Nephron (organoid): ENCODE results near the gene ANKRD44.

Experiments used
- H3K27ac Mint-ChIP-seq, 3 experiments: 2 replicates each; pipeline ENCODE4 v1.8.0; 2020; ENCODE audit warnings: mixed read lengths in 3 of 3, mild to moderate bottlenecking in 2 of 3, moderate library complexity in 1 of 3
- H3K27me3 Mint-ChIP-seq: 2 replicates; pipeline ENCODE4 v1.8.0; 2021; ENCODE audit warnings: low read depth, mild to moderate bottlenecking, moderate library complexity, mixed read lengths
- H3K36me3 Mint-ChIP-seq: 2 replicates; pipeline ENCODE4 v1.8.0; 2020; ENCODE audit warnings: low read depth, mixed read lengths
- H3K4me1 Mint-ChIP-seq: 2 replicates; pipeline ENCODE4 v1.8.0; 2020; ENCODE audit warnings: mixed read lengths
- H3K4me3 Mint-ChIP-seq, 3 experiments: 2 replicates each; pipeline ENCODE4 v1.8.0; 2020; ENCODE audit warnings: mild to moderate bottlenecking in 3 of 3, mixed read lengths in 3 of 3, moderate library complexity in 2 of 3
- H3K9me3 Mint-ChIP-seq: 2 replicates; pipeline ENCODE4 v1.8.0; 2020; ENCODE audit warnings: mixed read lengths
- TF ChIP-seq, protein P1 (sequence below), 3 experiments: fragments of 200-600 bp; sonication (generic); IDR thresholded peaks; one replicate each; pipeline ENCODE4 v1.5.0; 2021; ENCODE audit warnings: antibody characterized with exemption in 3 of 3; ENCODE audit not compliant: unreplicated experiment in 3 of 3

Gene ANKRD44

DNA sequence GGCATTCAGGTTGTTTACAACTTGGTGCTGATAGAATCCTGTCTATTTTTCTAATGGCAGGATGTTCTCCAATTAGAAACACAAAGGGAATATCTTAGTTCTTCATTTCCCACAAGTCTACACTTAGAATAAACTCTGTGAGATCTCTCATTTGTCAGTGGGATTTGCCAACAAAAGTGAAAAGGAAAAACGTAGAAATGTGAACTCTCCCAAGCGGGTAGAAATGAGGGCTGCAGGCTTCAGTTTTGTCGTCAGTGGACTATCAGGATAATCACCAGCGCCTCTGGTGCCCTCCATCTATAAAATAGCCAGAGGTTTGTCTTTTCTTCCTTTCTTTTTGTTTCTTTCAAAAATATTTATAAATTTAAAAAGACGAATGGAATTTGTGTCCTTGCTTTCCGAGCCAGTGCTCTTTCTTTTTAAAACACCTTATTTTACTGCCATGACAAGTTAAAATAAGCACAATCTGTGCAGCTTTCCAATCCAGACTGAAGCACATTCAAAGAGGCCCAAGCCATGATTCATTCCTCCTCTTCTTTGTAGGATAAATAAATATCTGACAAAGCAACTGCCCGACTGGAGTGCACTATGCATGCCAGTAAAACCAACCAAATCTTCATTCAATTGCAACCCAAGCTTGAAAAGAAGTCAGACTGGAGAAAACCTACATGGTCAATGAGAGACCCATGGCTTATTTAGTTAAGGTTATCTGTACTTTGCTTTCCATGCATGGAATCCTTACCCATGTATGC lies 185.8 kb downstream of the ANKRD44 start:
- TF ChIP-seq, protein P1, sequence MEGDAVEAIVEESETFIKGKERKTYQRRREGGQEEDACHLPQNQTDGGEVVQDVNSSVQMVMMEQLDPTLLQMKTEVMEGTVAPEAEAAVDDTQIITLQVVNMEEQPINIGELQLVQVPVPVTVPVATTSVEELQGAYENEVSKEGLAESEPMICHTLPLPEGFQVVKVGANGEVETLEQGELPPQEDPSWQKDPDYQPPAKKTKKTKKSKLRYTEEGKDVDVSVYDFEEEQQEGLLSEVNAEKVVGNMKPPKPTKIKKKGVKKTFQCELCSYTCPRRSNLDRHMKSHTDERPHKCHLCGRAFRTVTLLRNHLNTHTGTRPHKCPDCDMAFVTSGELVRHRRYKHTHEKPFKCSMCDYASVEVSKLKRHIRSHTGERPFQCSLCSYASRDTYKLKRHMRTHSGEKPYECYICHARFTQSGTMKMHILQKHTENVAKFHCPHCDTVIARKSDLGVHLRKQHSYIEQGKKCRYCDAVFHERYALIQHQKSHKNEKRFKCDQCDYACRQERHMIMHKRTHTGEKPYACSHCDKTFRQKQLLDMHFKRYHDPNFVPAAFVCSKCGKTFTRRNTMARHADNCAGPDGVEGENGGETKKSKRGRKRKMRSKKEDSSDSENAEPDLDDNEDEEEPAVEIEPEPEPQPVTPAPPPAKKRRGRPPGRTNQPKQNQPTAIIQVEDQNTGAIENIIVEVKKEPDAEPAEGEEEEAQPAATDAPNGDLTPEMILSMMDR (IDR thresholded peaks at IDR 0.05; ENCODE audit: unreplicated experiment in 3 of 3): no peak
- H3K36me3 Mint-ChIP-seq: peaks cover 7% of the 10 kb centered on the region
- no peak overlapping the region for H3K4me3 Mint-ChIP-seq
- H3K4me1 Mint-ChIP-seq: no peaks in the 10 kb centered on the region
- no peaks in the 10 kb centered on the region for H3K27me3 Mint-ChIP-seq
- H3K27ac Mint-ChIP-seq: peak overlapping the region in 1 of 3 experiments; percentile 50
- H3K9me3 Mint-ChIP-seq: no peaks in the 10 kb centered on the region

DNA sequence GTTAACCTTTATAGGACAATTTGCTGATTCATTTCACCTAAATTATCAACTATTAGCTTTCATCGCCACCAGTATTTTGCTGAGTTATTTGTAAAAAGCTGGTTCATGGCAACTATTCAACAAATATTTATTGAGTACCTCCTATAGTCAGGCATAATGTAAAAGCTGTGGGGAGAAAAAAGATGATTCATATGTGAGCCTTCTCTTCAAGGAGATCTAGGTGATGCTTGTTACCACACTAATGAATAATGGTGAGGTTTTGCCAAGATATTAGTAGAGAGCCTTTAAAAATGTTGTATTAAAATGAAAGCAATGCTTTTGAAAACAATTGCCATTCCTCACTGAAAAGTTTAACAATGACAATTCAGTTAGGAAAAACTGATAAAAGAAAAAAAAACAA lies 187.8 kb downstream of the ANKRD44 start:
- TF ChIP-seq, protein P1 (IDR thresholded peaks at IDR 0.05; ENCODE audit: unreplicated experiment in 3 of 3): no peak
- Mint-ChIP-seq H3K4me1 (no peaks in the 10 kb centered on the region), H3K36me3 (peaks cover 7% of the 10 kb centered on the region), H3K27me3 (no peaks in the 10 kb centered on the region), H3K27ac (no peak overlapping the region), H3K4me3 (no peak overlapping the region), H3K9me3 (no peaks in the 10 kb centered on the region)

DNA sequence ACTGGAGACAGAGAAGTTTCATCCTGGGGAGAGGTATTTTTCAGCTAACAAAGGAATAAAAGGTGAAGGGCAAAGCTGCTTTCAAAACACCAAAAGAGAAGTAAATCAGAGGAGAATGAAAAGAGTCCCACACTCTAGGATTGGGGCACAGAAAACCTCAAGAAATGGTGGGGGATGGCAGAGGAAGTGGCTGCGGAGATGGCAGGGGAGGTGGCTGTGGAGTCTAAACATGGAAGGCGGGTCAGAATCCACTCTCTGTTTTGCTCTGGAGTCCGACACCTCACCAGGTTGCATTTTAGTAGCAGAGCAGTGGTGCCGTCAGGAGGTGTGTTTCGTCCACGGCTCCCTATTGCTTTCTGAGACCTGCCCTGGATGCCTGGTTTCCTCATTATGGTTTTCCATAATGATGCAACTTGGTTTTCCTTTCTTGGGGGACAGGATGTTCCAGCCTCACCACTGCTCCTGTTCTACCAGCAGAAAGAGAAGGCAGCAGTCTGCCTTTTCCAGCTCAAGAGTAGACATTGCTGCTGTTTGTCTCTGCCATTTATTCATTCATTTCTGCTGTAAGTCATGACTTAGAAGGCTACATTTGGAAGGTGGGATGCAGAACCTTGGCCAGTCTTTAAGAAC lies 188.7 kb downstream of the ANKRD44 start:
- no peak overlapping the region for H3K4me3 Mint-ChIP-seq
- H3K4me1 Mint-ChIP-seq: no peaks in the 10 kb centered on the region
- H3K27me3 Mint-ChIP-seq: no peaks in the 10 kb centered on the region
- H3K27ac Mint-ChIP-seq: no peak overlapping the region
- TF ChIP-seq, protein P1 (IDR thresholded peaks at IDR 0.05; ENCODE audit: unreplicated experiment in 3 of 3): no peak
- H3K9me3 Mint-ChIP-seq: no peaks in the 10 kb centered on the region
- H3K36me3 Mint-ChIP-seq: peaks cover 7% of the 10 kb centered on the region

DNA sequence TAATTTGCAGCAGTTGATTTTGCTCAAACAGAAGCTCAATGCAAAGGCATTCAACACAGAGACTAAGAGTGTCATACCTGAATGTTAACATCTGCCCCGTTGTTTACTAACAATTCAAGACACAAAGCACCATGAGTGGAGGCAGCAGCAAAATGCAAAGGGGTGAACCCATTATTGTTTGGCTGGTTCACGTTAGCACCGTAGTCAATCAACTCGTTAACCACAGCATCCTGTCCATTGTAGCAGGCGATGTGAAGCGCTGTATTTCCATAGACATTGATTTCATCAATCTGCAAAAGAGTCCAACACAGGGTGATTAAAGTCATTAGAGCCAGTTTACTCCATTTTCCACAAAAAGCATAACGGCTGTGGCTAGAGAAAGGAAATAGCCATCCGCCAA lies 189.3 kb downstream of the ANKRD44 start:
- Mint-ChIP-seq H3K9me3 (no peaks in the 10 kb centered on the region), H3K27me3 (no peaks in the 10 kb centered on the region), H3K4me1 (no peaks in the 10 kb centered on the region), H3K4me3 (no peak overlapping the region), H3K27ac (no peak overlapping the region), H3K36me3 (peaks cover 7% of the 10 kb centered on the region)
- TF ChIP-seq, protein P1 (IDR thresholded peaks at IDR 0.05; ENCODE audit: unreplicated experiment in 3 of 3): no peak

DNA sequence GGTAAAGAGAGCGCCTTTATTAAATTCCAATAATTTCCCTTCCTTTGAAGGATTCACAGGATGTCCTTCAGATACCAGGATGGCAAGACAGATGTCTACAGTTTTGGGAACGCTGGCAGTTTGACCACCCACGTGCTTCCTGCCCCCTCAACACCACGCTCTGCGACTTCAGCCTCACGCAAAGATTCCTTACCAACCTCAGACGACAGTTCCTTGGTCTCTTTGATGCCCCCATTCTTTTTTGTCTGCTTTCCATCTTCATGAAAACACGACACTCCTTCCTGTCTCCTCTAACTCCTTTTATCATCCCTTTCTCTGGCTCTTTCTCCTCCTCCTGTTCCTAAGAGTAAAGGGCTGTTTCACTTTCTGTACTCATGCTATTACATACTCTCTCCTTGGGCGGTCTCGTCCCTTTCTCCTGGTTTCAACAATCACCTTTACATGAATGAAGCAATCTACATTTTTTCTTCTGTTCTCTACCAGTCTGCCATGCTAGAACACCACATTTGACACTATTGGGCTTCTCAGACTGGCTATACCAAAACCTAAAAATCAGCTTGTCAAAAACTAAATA lies 194.2 kb downstream of the ANKRD44 start:
- Mint-ChIP-seq H3K27ac (no peak overlapping the region), H3K4me1 (no peaks in the 10 kb centered on the region), H3K9me3 (no peaks in the 10 kb centered on the region), H3K27me3 (no peaks in the 10 kb centered on the region), H3K36me3 (peaks cover 5% of the 10 kb centered on the region), H3K4me3 (no peak overlapping the region)
- TF ChIP-seq, protein P1 (IDR thresholded peaks at IDR 0.05; ENCODE audit: unreplicated experiment in 3 of 3): no peak
